Loucy (cell line): Measurements from ENCODE around the gene DCDC2.
"Not testable (repeated sequence)": the region's sequence is repeated elsewhere in the genome, so short reads cannot be mapped to it uniquely, and the experiment has no call there.

Experiments used
- H2AFZ ChIP-seq: fragments of 200-600 bp; sonication (generic); 2 replicates; pipeline ENCODE4 v1.6.0; 2016; ENCODE audit warnings: antibody characterized with exemption, mild to moderate bottlenecking, low read length, moderate library complexity
- H3F3A ChIP-seq: fragments of 200-600 bp; 2 replicates; pipeline ENCODE4 v1.6.0; 2016; ENCODE audit warnings: antibody characterized with exemption, low read depth, mild to moderate bottlenecking
- H3K27me3 ChIP-seq: fragments of 200-600 bp; sonication (generic); 2 replicates; pipeline ENCODE4 v1.6.1; 2014; ENCODE audit warnings: low read length, mild to moderate bottlenecking; ENCODE audit not compliant: insufficient read depth, poor library complexity, severe bottlenecking
- H3K36me3 ChIP-seq: fragments of 200-600 bp; sonication (generic); 2 replicates; pipeline ENCODE4 v1.6.1; 2016; ENCODE audit warnings: low read length; ENCODE audit not compliant: insufficient read depth
- H3K4me1 ChIP-seq: fragments of 200-600 bp; sonication (generic); 2 replicates; pipeline ENCODE4 v1.5.1; 2014; ENCODE audit warnings: low read length, mild to moderate bottlenecking; ENCODE audit not compliant: insufficient read depth, poor library complexity, severe bottlenecking
- H3K4me2 ChIP-seq: fragments of 200-600 bp; sonication (generic); 2 replicates; pipeline ENCODE4 v1.6.0; 2014; ENCODE audit warnings: antibody characterized with exemption, low read length, low read depth, mild to moderate bottlenecking; ENCODE audit not compliant: poor library complexity, severe bottlenecking
- H3K4me3 ChIP-seq: fragments of 200-600 bp; sonication (generic); 2 replicates; pipeline ENCODE4 v1.5.1; 2014; ENCODE audit warnings: low read length, mild to moderate bottlenecking, mixed read lengths; ENCODE audit not compliant: poor library complexity, severe bottlenecking
- H3K79me2 ChIP-seq: fragments of 200-600 bp; sonication (generic); 2 replicates; pipeline ENCODE4 v1.6.1; 2014; ENCODE audit warnings: low read length; ENCODE audit not compliant: insufficient read depth
- H3K9ac ChIP-seq: fragments of 200-600 bp; sonication (generic); 2 replicates; pipeline ENCODE4 v1.6.0; 2014; ENCODE audit warnings: mild to moderate bottlenecking, low read depth, low read length, moderate library complexity; ENCODE audit not compliant: poor library complexity, severe bottlenecking
- H3K9me2 ChIP-seq: fragments of 200-600 bp; sonication (generic); replicated peaks from 2 replicates; pipeline ENCODE4 v1.6.1; 2016; ENCODE audit warnings: low read depth, low read length, mixed read lengths
- H3K9me3 ChIP-seq: fragments of 200-600 bp; sonication (generic); 2 replicates; pipeline ENCODE4 v1.6.1; 2014; ENCODE audit warnings: mild to moderate bottlenecking, antibody characterized with exemption, low read length, low read depth; ENCODE audit not compliant: insufficient read depth
- H4K20me1 ChIP-seq: fragments of 200-600 bp; sonication (generic); 2 replicates; pipeline ENCODE4 v1.6.0; 2014; ENCODE audit warnings: antibody characterized with exemption, low read length, mild to moderate bottlenecking; ENCODE audit not compliant: insufficient read depth, poor library complexity, severe bottlenecking
- EZH2phosphoT487 ChIP-seq: fragments of 200-600 bp; IDR thresholded peaks from 2 replicates; pipeline ENCODE4 v1.6.1; 2018; ENCODE audit warnings: antibody characterized with exemption, mild to moderate bottlenecking, moderate library complexity, borderline replicate concordance
- TF ChIP-seq, protein P1 (sequence below): fragments of 200-600 bp; sonication (generic); conservative IDR thresholded peaks from 2 replicates; pipeline ENCODE4 v1.5.1; 2014; ENCODE audit warnings: mild to moderate bottlenecking, antibody characterized with exemption, low read length

Gene DCDC2

DNA sequence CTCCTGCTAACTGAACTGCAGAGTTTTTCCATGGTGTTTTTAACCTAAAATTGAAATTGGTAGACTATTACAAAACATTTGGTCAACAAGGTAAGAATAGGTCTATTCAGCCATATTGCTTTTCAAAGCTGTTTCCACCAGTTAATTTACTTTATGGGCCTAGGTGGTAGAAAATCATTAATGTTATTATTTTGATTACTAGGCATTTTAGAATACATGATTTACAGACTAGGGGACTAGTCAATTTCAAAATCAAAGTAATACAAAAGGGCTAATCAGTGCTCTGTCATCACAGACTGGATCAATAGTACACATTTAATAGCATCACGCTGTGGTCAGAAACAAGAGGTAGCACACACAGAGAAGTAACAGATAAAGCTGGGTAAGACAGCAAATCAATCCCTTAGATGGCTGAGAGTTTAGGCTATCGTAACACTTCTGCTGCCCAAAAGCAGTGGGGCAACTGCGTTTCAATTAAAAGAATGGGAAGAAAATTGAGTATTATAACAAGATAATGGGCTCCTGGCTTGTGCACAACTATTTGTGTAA, 117.4 kb downstream of the DCDC2 start:
- no peaks in the 10 kb centered on the region for H3K36me3 ChIP-seq
- no peak overlapping the region for H2AFZ ChIP-seq
- TF ChIP-seq, protein P1, sequence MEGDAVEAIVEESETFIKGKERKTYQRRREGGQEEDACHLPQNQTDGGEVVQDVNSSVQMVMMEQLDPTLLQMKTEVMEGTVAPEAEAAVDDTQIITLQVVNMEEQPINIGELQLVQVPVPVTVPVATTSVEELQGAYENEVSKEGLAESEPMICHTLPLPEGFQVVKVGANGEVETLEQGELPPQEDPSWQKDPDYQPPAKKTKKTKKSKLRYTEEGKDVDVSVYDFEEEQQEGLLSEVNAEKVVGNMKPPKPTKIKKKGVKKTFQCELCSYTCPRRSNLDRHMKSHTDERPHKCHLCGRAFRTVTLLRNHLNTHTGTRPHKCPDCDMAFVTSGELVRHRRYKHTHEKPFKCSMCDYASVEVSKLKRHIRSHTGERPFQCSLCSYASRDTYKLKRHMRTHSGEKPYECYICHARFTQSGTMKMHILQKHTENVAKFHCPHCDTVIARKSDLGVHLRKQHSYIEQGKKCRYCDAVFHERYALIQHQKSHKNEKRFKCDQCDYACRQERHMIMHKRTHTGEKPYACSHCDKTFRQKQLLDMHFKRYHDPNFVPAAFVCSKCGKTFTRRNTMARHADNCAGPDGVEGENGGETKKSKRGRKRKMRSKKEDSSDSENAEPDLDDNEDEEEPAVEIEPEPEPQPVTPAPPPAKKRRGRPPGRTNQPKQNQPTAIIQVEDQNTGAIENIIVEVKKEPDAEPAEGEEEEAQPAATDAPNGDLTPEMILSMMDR = no peak
- no peak for TF ChIP-seq EZH2phosphoT487
- H3K4me2 ChIP-seq = no peak overlapping the region
- H4K20me1 ChIP-seq = no peaks in the 10 kb centered on the region
- H3K27me3 ChIP-seq = no peaks in the 10 kb centered on the region
- H3K79me2 ChIP-seq = no peaks in the 10 kb centered on the region
- no peak overlapping the region for H3K9ac ChIP-seq
- H3F3A ChIP-seq = no peaks in the 10 kb centered on the region
- H3K9me2 ChIP-seq = no peaks in the 10 kb centered on the region
- no peaks in the 10 kb centered on the region for H3K9me3 ChIP-seq
- H3K4me1 ChIP-seq = no peaks in the 10 kb centered on the region
- no peak overlapping the region for H3K4me3 ChIP-seq

DNA sequence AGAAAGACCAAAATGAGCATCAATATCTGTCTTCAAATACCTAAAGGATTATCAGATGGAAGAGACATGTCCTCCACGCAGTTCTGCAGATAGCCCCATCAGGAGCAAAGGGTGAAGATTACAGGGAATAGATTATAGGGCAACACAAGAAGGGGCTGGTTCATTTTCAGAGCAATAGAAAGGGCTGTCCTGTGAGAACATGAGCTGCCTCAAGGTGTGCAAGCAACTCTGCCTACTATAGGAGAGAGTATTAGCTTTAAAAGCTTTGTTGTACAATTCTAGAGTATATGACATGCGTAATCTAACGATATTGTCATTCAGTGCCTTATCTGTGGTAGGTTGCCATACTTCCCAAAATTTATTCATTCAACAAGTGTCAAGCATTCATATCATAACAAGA, 119.2 kb downstream of the DCDC2 start:
- no peaks in the 10 kb centered on the region for H3K79me2 ChIP-seq
- H3K9me2 ChIP-seq = no peaks in the 10 kb centered on the region
- H2AFZ ChIP-seq = no peak overlapping the region
- H3K4me1 ChIP-seq = no peaks in the 10 kb centered on the region
- H3K4me2 ChIP-seq = no peak overlapping the region
- H3K27me3 ChIP-seq = no peaks in the 10 kb centered on the region
- H3K4me3 ChIP-seq = no peak overlapping the region
- no peaks in the 10 kb centered on the region for H4K20me1 ChIP-seq
- TF ChIP-seq EZH2phosphoT487 = no peak
- TF ChIP-seq, protein P1 = no peak
- no peaks in the 10 kb centered on the region for H3F3A ChIP-seq
- H3K36me3 ChIP-seq = no peaks in the 10 kb centered on the region
- no peak overlapping the region for H3K9ac ChIP-seq
- H3K9me3 ChIP-seq = no peaks in the 10 kb centered on the region

DNA sequence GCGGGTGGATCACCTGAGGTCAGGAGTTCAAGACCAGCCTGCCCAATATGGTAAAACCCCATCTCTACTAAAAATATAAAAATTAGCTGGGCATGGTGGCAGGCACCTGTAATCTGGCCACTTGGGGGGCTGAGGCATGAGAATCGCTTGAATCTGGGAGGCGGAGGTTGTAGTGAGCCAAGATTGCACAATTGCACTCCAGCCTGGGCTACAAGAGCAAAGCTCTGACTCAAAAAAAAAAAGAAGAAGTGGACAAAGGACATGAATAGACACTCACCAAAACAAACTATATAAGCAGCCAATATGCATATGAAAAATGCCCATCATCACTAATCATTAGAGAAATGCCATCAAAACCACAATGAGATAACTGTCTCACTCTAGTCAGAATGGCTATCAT, 121.1 kb downstream of the DCDC2 start:
- H3K4me2 ChIP-seq, H3K4me3 ChIP-seq, H3K9me3 ChIP-seq, H3K27me3 ChIP-seq, H3K9me2 ChIP-seq, H2AFZ ChIP-seq, H3K4me1 ChIP-seq, H3F3A ChIP-seq, H4K20me1 ChIP-seq, H3K36me3 ChIP-seq, H3K9ac ChIP-seq, H3K79me2 ChIP-seq: not testable (repeated sequence)

DNA sequence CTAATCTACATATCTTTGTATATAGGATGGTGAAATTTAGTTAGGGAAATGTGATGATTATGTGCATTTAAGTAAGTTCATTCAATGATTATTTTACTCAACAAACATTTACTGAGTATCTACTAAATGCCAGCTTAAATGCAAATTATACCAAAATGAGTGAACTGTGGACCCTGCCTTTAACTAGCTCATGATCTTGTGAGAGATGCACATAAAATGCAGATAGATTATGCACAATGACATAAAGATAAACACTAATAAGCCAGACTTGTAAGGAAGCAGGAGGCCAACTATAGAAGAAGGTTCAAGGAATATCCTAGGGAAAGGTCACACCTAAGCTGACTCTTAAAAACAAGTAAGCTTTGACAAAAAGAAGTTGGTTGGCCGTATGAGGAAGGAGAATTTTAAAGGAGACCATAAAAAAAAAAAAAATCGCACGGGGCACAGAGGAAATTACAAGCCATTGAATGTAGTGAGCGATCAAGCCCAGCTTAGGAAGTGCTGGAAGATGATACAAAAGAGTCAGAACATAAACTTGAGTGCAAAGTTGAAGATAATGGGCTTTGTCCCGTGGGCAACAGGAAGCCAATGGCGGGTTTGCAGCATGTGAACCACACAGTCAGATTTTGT, 123.9 kb downstream of the DCDC2 start:
- Histone ChIP-seq H3F3A (no peaks in the 10 kb centered on the region), H3K36me3 (no peaks in the 10 kb centered on the region), H3K9me3 (no peaks in the 10 kb centered on the region), H3K9me2 (no peaks in the 10 kb centered on the region), H3K79me2 (no peaks in the 10 kb centered on the region), H4K20me1 (no peaks in the 10 kb centered on the region), H3K9ac (no peak overlapping the region), H3K27me3 (no peaks in the 10 kb centered on the region), H3K4me3 (no peak overlapping the region), H2AFZ (no peak overlapping the region), H3K4me1 (no peaks in the 10 kb centered on the region), H3K4me2 (no peak overlapping the region)
- TF ChIP-seq, protein P1 = no peak
- TF ChIP-seq EZH2phosphoT487 = no peak
